HG03378 (cell line): ENCODE results near the gene SNTA1.
"Not testable (repeated sequence)": the region's sequence is repeated elsewhere in the genome, so short reads cannot be mapped to it uniquely, and the experiment has no call there.

Experiments
- ATAC-seq: cut with Tn5 transposase; IDR thresholded peaks from one replicate; pipeline ENCODE4 v1.9.1; 2021; ENCODE audit warnings: mild to moderate bottlenecking, moderate library complexity; ENCODE audit not compliant: unreplicated experiment

The SNTA1 gene

DNA sequence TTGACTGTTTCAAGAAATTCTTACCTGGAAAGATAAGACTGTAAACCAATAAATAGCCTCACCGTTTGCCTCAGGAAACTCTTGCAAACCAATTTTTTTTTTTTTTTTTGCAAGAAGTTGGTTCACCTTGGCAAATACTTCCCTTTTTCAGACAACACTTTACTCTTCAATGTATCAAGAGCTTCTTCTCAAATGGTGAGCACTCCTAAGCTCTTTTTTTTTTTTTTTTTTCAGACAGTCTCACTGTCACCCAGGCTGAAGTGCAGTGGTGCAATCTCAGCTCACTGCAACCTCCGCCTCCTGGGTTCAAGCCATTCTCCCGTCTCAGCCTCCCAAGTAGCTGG lies 22.7 kb upstream of the SNTA1 start:
- no peak for ATAC-seq

DNA sequence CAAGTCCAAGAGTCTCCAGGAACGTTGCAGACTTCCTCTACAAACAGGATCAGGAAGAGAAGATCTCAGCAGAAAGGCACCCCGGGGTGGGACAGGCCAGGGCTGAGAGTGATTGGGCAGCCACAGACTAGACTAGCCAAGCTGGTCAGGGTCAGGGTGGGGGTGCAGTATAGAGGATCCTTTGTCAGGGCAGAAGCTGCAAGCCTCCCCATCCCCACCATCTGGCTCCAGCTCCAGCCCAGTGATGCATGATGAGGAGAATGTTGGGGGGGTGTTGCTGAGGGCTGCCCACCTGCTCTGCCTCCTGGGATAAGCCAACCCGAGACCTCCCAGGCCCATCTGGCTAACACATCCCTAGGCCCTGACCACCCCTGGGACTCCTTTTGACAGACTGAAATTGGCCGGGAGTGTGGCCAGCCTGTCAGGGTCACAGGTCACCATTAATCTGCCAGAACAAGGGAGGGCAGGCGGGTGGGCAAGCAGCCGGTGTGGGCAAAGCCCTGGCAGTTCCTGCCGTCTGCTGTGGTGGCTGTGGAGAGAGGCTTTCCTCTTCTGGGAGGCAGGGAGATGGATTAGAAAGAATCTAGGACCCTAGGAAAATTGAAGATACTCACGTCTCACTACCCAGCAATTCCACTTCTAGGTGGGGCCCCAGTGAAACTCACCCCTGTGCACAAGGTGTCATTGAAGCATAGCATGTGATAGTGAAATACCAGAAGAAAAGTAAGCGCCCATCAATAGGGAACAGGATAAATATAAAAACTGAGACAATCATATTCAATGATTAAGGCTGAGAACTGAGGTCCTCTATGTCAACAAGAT lies 22.1 kb upstream of the SNTA1 start:
- ATAC-seq, result no peak

DNA sequence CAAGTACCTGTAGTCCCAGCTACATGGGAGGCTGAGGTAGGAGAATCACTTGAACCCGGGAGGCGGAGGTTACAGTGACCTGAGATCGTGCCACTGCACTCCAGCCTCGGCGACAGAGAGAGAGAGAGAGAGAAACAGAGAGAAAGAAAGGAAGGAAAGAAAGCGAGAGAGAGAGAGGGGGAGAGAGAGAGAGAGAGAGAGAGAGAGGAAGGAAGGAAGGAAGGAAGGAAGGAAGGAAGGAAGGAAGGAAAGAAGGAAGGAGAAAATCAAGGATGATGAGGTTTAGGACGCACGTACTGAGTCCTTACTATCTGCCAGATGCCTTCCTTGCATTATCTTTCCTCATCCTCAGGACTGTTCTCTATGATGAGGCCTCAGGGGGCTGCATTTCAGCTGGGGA lies 21.2 kb upstream of the SNTA1 start:
- not testable (repeated sequence) for ATAC-seq

DNA sequence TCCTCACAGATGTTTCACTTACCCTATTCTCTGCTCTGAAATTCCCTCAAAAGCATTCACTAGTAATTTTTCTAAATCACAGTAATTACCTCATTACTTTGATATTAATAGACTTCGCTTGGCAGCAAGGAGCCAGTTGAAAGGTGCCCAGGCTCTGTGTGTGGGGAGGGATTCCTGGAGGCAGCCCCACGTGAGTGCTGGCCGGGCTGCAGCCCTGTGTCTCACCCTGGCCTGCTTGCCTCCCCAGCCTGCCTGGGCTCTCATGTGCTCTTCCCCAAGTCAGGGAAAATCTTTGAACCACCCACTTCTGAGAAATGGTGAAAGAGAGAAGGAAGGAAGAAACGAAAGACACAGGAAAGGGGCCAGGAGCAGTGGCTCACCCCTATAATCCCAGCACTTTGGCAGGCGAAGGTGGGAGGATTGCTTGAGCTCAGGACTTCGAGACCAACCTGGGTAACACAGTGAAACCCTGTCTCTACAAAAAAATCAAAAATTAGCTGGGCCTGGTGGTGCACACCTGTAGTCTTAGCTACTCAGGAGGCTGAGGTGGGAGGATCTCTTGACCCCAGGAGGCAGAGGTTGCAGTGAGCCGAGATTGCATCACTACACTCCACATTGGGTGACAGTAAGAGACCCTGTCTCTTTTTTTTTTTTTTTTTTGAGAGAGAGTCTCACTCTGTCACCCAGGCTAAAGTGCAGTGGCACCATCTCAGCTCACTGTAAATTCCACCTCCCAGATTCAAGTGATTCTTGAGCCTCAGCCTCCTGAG lies 20.0 kb upstream of the SNTA1 start:
- ATAC-seq, result no peak

DNA sequence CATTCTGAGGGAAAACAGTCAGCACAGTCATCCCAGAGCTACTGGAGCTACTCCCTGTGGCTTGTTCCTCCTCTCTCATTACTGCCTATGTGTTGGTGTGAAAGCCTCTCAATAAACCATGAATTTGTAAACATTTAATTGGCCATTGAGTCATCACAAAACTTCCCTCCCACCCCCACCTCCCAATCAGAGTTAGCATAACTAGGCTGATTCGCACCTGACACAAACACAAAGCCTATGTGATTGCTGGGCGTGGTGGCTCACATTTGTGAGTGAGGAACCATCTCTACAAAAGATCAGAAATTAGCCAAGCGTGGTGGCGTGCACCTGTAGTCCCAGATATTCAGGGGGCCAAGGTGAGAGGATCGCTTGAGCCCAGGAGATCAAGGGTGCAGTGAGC lies 17.1 kb upstream of the SNTA1 start:
- ATAC-seq, result no peak

DNA sequence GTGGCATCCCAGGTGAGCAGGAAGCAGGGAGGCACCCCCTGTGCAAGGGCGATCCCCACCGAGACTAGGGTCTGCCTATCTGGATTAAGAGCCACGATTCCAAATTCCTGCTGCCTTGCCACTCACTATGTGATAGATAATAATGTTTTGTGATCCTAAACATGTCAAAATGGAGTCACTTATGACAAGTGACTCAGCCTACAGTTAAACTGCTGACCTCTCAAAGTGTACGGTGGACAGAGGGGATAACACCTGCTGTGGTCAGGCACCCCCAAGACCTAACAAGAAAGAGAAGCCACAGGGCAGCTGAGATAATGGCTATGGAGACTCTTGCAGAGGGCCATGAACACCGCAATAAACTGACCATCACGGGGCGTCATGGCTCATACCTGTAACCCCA lies 16.0 kb upstream of the SNTA1 start:
- ATAC-seq, result no peak

DNA sequence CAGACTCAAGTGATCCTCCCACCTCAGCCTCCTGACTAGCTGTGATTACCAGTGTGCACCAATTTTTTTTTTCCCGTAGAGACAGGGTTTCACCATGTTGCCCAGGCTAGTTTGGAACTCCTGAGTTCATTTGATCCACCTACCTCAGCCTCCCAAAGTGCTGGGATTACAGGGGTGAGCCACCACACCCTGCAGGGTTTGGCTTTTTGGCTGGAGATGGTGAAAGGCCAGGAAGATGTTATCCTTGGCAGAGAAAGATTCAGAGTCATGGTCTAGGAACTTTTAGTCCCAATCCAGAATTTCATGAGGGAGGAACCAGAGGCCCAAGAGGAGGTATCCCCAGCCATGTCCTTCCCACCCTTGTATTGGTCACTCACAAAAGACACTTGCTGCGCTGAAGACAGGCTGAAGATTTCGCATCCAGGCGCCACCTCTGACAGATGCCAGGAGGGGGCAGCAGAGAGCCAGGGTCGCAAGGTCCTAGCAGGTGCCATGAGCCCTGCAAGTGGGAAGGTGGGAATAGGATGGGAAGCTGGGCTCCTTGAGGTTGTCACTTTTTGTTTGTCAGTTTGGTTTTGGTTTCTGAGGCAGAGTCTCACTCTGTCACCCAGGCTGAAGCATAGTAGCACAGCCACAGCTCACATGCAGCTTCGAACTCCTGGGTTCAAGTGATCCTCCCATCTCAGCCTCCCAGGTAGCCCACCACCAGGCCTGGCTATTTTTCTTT lies 13.5 kb upstream of the SNTA1 start:
- not testable (repeated sequence) for ATAC-seq

DNA sequence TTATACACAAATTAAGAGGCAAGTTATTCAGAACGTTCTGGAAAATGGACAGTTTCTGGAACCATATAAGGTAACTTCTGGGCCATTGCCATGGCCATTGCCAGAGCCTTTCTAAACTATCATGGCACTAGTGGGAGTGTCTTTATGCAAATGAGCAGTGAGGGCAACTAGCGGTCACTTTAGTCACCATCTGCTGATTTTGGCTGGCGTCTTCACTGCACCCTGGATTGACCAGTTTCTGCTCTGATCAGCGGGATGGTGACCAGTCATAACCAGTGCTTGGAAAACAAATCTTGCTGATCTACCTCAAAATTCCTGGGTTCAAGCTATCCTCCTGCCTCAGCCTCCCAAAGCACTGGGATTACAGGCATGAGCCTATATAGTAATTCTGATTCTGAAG lies 7.3 kb upstream of the SNTA1 start:
- ATAC-seq, result no peak

DNA sequence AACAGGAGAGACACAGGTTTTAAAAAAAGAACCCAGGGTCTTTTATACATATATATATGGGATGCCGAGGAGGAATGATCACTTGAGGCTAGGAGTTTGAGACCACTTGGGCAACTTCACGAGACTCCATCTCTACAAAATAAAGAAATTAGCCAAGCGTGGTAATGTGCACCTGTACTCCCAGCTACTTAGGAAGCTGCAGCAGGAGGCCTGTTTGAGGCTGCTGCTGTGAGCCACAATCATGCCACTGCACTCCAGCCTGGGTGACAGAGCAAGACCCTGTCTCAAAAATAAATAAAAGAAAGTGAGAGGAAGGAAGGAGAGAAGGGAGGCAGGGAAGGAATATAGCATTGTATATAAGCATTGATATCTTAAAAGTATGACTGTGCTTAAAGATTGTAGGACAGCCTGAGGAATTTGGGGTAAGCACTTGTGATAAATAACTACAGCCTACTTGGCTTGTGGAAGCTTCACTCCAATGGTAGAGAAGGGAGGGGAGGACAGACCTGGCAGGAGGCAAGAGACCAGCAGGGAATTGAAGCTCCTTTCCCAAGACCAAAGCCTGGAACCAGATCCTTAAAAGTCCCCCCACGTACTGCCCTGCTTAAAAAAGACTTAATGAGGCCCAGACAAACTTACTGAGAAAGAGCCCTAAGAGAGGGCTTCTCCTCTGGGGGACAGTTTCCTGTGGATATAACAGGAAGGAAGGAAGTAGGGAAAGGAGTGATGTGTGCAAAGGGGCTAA lies 2.5 kb upstream of the SNTA1 start:
- ATAC-seq, result no peak

DNA sequence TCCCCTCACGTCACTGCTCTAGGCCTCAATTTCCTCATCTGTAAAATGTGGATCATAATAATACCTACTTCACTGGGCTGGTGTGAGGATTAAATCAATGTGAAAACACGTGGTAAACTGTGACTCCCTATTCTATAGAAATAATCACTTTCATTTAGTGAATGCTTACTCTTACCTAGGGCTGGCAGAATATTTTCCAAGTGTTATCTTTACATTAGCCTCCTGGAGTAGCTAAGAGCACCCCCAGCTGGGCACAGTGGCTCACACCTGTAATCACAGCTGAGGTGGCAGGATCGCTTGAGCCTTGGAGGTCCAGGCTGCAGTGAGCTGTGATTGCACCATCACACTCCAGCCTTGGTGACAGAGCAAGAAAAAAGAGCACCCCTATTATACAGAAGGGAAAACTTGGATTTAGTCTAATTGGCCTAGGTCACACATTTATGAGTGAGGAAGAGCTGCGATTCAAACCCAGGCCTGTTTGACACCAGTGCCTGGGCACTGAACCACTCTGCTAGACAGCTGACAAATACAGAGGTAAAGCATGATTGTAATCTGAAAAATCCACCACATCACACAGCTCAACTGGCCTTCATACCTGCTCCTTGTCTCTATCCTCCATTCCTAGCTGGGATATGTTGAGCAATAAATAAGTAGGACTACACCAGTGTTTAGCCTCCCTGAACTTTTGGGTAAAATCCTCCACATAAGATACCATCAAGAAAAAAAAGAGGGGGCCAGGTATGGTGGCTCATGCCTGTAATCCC lies 1.4 kb upstream of the SNTA1 start:
- no peak for ATAC-seq

DNA sequence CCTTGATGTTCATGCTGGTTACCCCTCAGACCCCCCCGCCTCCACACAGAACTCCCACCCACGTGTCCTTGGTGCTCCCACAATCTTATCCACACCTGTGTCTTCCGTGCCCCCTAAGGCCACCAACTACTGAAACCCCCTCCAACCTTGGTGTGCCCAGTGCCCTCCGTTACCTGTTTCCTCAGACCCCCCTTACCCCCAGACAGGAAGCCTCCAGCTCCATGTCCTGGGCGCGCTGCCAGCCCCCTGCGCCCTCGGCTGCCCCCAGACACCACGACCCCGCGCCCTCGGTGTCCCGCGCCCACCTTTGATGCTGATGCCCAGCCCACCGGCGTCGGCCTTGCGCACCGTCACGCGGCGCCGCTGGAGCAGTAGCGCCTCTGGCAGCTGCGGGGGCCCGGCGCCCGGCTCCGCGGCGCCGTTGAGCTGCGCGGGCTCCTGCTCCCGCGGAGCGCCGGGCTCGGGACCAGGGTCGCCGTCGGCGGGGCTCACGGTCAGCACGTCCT lies 504 bp downstream of the SNTA1 start:
- ATAC-seq, result no peak

DNA sequence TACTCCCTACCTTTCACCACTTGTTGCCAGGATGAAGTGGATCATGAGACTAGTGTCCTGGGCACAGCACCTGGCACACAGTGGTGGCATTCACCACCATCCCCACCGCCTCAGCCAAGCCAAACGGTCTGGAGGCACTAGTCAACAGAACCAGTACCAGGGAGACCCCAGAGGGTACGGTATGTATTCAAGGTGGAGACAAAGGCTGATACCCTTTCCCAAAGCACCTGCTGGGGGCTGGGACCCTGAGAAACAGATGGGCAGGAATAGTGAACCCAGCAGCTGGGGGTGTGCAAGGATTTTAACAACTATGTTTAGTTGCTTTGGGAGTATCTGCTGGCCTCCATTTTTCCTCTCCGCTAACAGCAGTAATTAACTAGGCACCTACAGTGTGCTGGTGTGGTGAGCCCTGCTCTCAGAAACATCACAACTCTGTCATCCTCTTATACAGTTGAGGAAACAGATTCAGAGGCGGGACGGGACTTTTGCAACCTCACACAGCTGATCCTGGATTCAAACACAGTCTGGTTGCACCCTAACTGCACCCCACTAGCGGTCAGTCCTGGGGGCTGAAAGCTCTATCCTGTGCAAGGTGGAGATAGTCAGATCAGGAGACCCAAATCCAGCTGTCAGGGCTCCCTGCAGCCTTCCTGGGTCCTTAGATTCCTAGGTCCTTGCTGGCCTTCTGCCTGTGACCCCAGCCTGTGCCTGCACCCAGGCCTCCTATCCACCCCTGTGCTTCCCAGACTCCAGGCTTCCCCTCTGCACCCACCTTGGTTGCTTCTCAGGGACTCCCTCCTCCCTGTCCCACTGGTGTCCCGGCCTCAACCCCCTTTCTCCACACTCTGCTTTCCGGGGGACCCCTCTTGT lies 1.2 kb downstream of the SNTA1 start:
- no peak for ATAC-seq

DNA sequence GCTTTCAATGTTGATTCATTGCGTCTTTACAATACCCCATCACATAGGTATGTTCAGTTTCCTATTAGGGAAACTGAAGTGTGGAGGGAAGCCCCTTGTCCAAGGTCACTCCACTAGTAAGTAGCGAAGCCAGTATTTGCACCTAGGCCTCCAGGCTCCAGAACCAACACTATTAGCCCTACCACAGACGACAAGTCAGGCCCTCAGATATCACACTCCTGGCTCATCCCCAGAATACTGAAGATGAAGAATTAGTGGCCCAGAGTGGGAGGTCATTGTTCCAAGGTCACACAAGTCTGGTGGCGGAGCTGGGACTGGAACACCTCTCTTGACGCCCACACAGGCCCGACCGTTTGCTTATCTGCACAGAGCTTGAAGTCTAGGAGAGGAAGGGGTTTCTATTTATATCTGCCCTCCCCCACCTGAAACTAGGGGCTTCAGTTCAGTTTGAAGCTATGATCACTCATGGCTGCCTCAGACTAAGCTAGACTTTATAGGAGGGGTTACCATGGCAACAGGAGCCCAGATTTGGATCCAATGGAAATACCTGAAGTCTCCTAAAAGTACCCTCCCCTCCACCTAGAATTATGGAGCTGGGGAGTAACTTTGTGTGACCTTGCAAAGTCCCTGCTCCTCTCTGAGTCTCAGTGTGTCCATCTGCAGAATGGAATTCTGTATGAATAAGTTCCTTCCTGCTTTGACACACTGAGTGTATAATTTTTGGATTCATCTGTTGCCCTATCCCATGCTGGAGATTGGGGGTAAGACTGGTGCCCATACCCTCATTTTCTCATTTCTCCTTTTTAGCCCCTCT lies 2.2 kb downstream of the SNTA1 start:
- ATAC-seq, result no peak

DNA sequence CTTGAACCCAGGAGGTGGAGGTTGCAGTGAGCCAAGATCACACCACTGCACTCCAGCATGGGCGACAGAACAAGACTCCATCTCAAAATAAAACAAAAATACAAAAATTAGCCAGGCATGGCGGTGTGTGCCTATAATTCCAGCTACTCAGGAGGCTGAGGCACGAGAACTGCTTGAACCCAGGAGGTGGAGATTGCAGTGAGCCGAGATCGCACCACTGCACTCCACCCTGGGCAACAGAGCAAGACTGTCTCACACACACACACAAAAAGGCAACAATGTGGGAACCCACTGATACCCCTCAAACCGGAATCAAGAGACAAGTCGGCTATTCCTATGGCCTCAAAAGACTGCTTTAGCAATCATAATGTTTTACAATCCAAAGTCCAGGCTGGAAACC lies 3.0 kb downstream of the SNTA1 start:
- ATAC-seq, result not testable (repeated sequence)

DNA sequence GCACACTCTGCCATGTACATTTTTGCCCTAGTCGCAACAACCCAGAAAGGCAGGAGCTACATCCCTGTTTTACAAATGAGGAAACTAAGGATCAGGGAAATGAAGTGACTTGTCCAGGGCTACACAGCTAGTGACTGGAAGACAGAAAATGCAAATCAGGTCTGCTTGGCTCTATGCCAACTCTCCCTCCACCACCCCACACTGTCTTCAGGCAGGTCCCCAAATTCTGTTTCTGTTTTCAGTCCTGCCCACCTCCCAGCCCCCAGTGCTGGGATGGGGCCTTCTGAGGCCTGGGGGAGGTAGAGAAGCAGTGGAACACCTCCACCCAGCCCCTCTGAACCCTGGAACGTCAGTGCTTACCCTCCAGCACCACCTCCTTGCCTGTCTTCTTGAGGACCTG lies 5.1 kb downstream of the SNTA1 start:
- ATAC-seq, result no peak

DNA sequence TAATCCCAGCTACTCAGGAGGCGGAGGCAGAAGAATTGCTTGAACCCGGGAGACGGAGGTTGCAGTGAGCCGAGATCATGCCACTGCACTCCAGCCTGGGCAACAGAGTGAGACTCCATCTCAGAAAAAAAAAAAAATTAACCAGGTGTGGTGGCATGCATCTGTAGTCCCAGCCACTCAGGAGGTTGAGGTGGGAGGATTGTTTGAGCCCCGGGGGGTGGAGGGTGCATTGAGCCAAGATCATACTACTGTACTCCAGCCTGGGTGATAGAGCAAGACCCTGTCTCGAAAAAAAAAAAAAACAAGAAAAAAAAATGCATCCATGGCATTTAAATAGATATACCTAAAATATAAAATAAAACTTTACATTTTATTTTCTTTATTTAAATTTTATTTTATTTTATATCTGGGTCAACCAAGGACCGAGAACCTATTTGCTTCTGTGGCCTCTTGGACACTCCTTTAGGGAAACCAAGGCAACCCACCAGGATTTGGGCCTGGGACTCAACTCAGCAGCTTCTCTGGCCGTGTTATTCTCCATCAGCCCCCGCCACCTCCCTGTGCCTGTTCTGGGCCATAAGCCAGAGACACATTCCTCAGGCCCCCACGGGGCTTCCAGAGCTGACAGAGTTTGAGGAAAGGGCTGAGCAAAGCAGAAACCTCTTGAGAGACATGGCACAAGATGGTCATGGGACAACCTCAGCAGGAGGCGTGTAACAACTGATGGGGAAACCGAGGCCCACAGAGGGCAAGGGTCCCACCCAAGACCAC lies 6.2 kb downstream of the SNTA1 start:
- ATAC-seq, result no peak

DNA sequence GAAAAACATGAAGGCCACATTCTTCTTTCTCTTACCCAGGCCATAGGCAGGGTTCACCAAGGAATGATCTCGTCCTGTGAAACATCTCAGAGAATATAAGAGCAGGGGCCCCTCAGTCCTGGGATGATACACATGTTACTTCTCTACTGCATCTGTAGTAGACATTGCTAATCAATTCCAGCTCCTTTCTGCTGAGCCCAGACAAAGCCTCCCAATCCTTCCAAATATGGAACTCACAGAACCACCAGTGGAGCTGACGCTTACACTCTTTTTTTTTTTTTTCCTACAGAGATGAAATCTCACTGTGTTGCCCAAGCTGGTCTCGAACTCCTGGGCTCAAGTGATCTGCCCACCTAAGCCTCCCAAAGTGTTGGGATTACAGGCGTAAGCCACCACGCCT lies 9.1 kb downstream of the SNTA1 start:
- no peak for ATAC-seq
